Measurements from ENCODE around the gene RIPK3.

RIPK3 gene

DNA sequence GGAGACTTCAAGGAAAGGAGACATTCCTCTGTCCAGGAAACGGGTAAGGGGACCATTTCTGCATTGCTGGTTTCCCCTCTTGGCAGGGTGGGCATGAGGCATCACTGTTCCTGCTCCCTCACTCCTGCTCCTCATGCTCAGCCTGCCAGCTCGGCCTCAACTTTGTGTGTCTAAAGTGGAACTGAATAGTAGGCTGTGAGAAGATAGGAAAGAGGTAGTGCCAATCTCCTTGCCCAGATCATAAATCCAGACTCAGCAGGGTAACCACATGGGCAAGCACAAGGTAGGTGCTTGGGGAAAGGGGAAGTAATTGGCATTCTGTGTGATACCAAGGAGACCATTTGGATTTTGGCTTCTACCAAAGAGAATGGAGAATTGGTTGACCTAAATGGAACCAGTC is 25.9 kb downstream of the RIPK3 start:
- TF ChIP-seq CTCF (IDR thresholded peaks at IDR 0.05), result no peak

DNA sequence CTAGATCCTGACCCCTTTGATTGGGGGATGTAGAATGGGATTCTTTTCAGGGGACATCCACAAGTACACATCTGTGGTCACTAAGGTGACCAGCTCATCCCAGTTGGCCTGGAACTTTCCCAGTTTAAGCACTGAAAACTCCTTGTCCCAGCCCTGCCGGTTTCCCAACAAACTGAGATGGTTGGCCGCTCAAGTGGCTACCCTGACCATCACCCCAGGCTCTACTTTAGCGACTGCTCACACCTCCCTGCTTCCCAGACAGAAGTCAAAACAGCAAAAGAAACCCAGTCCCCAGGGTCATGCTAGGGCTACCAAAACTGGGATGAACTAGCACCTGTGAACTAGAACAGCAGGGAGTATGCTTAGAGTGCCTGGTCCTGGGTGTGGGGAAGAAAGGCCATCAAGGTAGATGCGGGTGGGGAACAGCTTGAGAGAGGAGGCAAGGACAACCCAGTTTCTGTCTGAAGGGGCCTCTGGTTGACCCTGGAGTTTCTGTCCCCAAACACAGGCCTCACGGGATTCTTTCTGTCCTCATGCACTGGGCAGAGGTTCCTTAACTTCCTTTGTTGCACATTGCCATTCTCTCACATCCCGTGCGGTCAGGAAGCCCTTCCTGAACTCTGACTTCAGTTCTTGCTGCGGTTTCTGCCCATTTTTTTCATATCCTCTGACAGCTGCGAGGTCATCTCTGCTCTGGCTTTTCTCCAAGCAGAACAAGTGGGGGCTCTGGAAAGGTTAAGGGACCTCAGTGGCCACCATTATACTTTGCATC is 26.9 kb downstream of the RIPK3 start:
- no peak for TF ChIP-seq CTCF (IDR thresholded peaks at IDR 0.05)

GRCh38 chr14:24311837-24312615 is 27.8 kb downstream of the RIPK3 start:
- no peak for TF ChIP-seq CTCF (IDR thresholded peaks at IDR 0.05)

DNA sequence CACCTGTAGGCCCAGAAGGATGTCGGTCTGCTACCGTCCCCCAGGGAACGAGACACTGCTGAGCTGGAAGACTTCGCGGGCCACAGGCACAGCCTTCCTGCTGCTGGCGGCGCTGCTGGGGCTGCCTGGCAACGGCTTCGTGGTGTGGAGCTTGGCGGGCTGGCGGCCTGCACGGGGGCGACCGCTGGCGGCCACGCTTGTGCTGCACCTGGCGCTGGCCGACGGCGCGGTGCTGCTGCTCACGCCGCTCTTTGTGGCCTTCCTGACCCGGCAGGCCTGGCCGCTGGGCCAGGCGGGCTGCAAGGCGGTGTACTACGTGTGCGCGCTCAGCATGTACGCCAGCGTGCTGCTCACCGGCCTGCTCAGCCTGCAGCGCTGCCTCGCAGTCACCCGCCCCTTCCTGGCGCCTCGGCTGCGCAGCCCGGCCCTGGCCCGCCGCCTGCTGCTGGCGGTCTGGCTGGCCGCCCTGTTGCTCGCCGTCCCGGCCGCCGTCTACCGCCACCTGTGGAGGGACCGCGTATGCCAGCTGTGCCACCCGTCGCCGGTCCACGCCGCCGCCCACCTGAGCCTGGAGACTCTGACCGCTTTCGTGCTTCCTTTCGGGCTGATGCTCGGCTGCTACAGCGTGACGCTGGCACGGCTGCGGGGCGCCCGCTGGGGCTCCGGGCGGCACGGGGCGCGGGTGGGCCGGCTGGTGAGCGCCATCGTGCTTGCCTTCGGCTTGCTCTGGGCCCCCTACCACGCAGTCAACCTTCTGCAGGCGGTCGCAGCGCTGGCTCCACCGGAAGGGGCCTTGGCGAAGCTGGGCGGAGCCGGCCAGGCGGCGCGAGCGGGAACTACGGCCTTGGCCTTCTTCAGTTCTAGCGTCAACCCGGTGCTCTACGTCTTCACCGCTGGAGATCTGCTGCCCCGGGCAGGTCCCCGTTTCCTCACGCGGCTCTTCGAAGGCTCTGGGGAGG is 28.9 kb downstream of the RIPK3 start, which contains the start of gene LTB4R:
Gene LTB4R, plus strand, starts transcription at position 857 of the 959 bp plus-strand sequence. CDS start 4,150 bp downstream, outside the sequence.
- peak; percentile 58 for TF ChIP-seq CTCF (IDR thresholded peaks at IDR 0.05)

DNA sequence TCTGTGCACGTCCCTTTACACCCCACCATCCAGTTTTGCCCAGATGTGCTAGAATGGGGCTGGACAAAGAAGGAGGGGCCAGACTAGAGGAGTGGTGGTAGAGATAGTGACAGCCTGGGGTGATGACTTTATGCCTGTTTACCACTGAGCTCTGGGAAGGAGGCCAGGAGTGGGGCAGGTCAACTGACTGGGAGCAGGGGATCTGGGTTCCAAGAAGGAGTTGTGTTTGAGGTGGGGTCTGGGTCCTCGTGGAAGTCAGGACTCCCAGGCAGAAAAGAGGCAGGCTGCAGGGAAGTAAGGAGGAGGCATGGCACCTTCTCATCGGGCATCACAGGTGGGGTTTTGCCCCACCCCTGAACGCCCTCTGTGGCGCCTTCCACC is 29.5 kb downstream of the RIPK3 start:
- TF ChIP-seq CTCF (IDR thresholded peaks at IDR 0.05), result no peak

DNA sequence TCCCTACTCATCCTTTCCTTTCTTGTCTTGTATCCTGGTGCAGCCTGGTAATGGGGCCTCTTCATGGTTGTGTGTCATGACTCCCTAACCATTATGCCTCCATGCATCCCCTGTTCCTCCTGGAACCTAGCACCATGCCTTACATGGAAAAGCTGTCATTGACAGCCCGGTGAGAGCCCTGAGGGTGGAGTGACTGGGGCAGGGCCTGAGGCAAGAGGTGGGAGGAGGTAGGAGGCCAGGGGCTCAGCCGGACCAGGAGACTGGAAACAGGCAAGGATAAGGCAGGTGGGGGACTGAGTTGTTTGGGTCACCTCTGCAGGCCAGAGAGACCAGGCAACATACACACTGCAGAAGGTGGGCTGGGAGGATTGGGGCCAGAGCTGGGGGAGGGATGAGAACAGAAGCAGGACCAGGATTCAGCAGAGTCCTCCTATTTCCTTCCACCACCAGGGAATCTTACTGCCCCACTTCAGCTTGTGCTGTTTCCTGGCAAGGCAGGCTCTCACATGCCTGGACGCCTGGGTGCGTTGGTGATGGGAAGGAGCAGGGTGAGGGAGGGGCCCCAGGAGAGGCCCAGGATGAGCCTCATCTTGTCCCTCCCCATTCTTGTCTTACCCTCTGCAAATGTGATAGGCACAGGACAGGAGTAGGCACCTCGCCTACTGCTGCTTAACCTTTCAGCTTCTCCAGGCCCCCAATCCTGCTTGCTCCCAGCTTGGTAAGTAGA is 30.1 kb downstream of the RIPK3 start, which contains the start of gene LTB4R2:
Gene LTB4R2, plus strand, starts transcription at position 603 of the 727 bp plus-strand sequence. CDS start 525 bp downstream, outside the sequence.
- TF ChIP-seq CTCF (IDR thresholded peaks at IDR 0.05), result no peak
